GM12874 (cell line): Measurements from ENCODE around the gene CCDC24.

ENCODE experiments used
- CTCF ChIP-seq: IDR thresholded peaks from 2 replicates; pipeline ENCODE4 v1.5.1; 2011; ENCODE audit warnings: low read depth, mild to moderate bottlenecking, control low read depth, low read length, moderate library complexity; ENCODE audit not compliant: insufficient read depth

CCDC24 gene

GRCh38 chr1:44044071-44044801 is 52.8 kb downstream of the CCDC24 start:
- TF ChIP-seq CTCF: no peak

GRCh38 chr1:44045064-44045463 is 53.7 kb downstream of the CCDC24 start:
- TF ChIP-seq CTCF: no peak
